Fibroblast of the aortic adventitia (primary cell): ENCODE data around the gene ZNF141. TPM values are rescaled to one million over a fixed set of nuclear protein-coding genes. Genes with fewer than 3 reads are reported as not detected.
"Not testable (repeated sequence)": the region's sequence is repeated elsewhere in the genome, so short reads cannot be mapped to it uniquely, and the experiment has no call there.

Experiments used
- DNase-seq: peaks from one replicate; pipeline ENCODE4 v3.0.0-alpha.2; 2010; ENCODE audit warnings: low read depth
- H3K4me3 ChIP-seq: 2 replicates; pipeline ENCODE4 v1.5.1; 2011; ENCODE audit warnings: low read depth, mild to moderate bottlenecking, control low read depth, low read length, moderate library complexity
- small RNA-seq: library from RNA; depleted of rRNA; stranded (forward); fragments of <200 nt; gene quantifications from one replicate; pipeline ENCODE3, GENCODE V24; 2012
- total RNA-seq: library from RNA; depleted of rRNA; stranded (reverse); fragments of >200 nt; gene quantifications from 2 replicates; pipeline ENCODE4 v1.2.3, GENCODE V29; 2012; ENCODE audit warnings: low replicate concordance
- TF ChIP-seq, protein P1 (sequence below): IDR thresholded peaks from 2 replicates; pipeline ENCODE4 v1.5.1; 2011; ENCODE audit warnings: mild to moderate bottlenecking, low read length, control low read depth, inconsistent platforms; ENCODE audit not compliant: insufficient read depth

The ZNF141 gene
- total RNA-seq, 1 donor = 16.3 TPM

DNA sequence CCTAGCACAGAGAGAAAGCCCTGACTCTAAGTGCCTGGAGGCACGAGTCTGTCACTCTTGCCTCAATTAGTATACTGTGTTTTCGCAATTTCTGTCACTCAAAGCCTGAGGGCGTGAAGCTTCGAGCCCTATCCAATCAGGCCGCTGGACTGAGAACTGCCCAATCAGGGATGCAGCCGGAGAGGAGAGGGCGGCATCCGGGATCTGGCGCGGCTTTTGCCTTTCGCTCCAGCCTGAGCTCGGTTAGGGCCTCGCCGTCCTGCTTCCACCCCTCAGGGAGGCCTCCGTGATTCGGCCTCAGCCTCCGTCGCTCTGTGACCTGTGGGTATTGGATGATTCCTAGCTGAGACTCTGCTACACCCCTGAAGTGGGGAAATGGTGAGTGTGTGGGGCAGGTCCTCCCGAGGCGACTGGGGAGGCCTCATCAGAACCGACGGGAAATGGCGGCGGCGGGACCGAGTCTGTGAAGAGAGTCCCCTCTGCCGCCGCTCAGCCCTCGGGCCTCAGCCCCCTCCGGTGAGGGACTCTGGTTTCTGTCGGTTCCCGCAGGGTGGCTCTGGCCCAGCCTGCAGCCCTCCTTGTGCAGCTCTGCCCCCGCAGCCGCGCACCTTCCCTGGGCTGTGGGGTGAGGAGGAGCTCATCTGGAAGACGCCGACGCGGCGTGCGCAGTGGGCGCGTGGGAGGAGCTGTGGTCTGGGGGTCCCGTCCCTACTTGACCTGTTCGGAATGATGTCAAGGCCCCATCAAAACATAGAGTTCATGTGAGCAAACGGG, 48.5 kb downstream of the ZNF141 start:
- DNase-seq = no peak
- peak overlapping the region; percentile 51 for H3K4me3 ChIP-seq

DNA sequence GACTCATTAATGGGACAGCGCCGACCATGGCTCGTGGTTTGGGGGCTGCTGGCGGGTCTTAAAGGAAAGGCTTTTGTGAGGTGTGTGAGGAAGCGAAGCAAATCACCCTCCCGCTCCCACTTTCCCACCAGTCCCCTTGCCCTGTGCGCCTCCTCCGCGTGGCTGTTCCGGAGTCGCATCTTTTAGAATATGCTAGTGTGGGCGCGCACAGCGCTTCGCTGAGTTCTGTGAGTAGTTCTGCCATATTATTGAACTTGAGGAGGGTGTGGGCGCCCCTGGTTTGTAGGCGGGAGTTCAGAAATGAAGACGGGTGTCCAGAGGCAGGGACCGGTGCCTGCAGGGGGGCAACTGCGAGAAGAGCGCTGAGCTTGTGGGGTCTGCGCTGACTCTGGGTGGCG, 49.1 kb downstream of the ZNF141 start:
- TF ChIP-seq, protein P1, sequence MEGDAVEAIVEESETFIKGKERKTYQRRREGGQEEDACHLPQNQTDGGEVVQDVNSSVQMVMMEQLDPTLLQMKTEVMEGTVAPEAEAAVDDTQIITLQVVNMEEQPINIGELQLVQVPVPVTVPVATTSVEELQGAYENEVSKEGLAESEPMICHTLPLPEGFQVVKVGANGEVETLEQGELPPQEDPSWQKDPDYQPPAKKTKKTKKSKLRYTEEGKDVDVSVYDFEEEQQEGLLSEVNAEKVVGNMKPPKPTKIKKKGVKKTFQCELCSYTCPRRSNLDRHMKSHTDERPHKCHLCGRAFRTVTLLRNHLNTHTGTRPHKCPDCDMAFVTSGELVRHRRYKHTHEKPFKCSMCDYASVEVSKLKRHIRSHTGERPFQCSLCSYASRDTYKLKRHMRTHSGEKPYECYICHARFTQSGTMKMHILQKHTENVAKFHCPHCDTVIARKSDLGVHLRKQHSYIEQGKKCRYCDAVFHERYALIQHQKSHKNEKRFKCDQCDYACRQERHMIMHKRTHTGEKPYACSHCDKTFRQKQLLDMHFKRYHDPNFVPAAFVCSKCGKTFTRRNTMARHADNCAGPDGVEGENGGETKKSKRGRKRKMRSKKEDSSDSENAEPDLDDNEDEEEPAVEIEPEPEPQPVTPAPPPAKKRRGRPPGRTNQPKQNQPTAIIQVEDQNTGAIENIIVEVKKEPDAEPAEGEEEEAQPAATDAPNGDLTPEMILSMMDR = no peak
- peak overlapping the region; percentile 51 for H3K4me3 ChIP-seq
- DNase-seq = no peak

More for the DNA sequence above, 48.5 kb downstream of the ZNF141 start:
- TF ChIP-seq, protein P1 = no peak

DNA sequence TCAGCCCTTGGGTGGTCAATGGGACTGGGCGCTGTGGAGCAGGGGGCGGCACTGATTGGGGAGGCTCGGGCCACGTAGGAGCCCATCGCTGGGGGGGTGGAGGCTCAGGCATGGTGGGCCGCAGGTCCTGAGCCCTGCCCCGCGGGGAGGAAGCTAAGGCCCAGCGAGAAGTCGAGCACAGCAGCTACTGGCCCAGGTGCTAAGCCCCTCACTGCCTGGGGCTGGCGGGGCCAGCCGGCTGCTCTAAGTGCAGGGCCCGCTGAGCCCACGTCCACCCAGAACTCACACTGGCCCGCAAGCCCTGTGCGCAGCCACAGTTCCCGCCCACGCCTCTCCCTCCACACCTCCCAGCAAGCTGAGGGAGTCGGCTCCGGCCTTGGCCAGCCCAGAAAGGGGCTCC, 66.4 kb downstream of the ZNF141 start:
- TF ChIP-seq, protein P1 = no peak
- DNase-seq = no peak
- H3K4me3 ChIP-seq = no peak overlapping the region

DNA sequence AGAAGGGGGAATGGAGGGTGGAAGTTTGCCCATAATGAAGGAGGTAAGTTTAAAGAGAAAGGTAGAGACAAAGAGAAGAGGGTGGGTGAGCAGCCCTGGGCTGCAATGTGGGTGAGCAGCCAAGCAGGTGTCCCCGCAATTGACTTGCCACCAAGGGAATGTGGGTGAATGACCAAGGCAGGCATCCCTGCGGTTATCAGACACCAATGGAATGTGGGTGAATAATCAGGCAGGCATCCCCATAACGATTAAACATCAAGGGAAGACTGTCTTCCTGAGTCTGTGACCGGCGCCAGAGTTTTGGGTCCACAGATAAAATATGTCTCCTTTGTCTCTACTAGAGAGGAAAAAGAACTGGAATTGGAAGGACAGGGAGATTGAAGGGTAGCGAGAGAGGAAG, 70.7 kb downstream of the ZNF141 start:
- not testable (repeated sequence) for DNase-seq, H3K4me3 ChIP-seq

DNA sequence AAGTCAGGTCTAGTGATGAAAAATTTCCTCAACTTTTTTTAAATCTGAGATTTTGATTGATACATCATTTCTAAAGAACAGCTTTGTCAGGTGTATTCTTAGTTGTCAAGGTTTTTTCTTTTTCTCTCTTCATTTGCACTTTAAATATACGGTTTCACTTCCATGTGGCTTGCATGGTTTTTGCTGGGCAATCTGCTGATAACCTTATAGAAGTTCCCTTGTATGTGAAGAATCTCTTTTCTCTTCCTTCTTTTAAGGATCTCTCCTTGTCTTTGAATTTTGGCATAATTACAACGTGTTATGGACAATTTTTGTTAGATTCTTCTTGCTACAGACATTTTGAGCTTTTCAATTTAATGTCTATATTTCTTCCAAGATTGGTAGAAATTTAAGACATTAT, 85.0 kb downstream of the ZNF141 start:
- TF ChIP-seq, protein P1 = no peak
- no peak for DNase-seq
- no peak overlapping the region for H3K4me3 ChIP-seq

Small RNA genes within 50 kb of the gene (small RNA-seq; reads per million reads assigned to genes)
- gene AC079140.2 (not detected), gene MIR571 (not detected), gene ZNF519P4 (not detected)

Other genes with a start within 250 kb of the ZNF141 start
- 4.5 and 9.6 TPM in 2 replicates for gene ZNF718, start 213.3 kb upstream of the ZNF141 start, total RNA-seq
- 0.27 and 0.57 TPM in 2 replicates for gene ZNF732, start 32.3 kb upstream of the ZNF141 start, total RNA-seq
- gene ZNF721, start 161.3 kb downstream of the ZNF141 start, total RNA-seq = 15.9 and 39.4 TPM in 2 replicates
- gene PIGG, start 161.4 kb downstream of the ZNF141 start, total RNA-seq = 34.1 and 62.7 TPM in 2 replicates
- not detected in 2 replicates for gene TMEM271, start 238.5 kb downstream of the ZNF141 start, total RNA-seq